Kidney epithelial cell (primary cell): ENCODE data around the gene BAMBI. TPM values are rescaled to one million over a fixed set of nuclear protein-coding genes. Genes with fewer than 3 reads are reported as not detected.

Experiments
- DNase-seq: peaks from one replicate; pipeline ENCODE4 v3.0.0-alpha.2; 2010; ENCODE audit warnings: low read depth
- H3K27me3 ChIP-seq: 2 replicates; pipeline ENCODE4 v1.6.0; 2011; ENCODE audit warnings: low read length; ENCODE audit not compliant: control insufficient read depth, insufficient read depth
- H3K36me3 ChIP-seq: 2 replicates; pipeline ENCODE4 v1.5.1; 2011; ENCODE audit warnings: low read length; ENCODE audit not compliant: control insufficient read depth, insufficient read depth
- H3K4me3 ChIP-seq: 2 replicates; pipeline ENCODE4 v1.5.1; 2011; ENCODE audit warnings: low read depth, mild to moderate bottlenecking, control low read depth, low read length
- CTCF ChIP-seq: IDR thresholded peaks from 2 replicates; pipeline ENCODE4 v1.5.1; 2011; ENCODE audit warnings: mild to moderate bottlenecking, moderate library complexity, low read length, control low read depth, inconsistent platforms; ENCODE audit not compliant: insufficient read depth, poor library complexity, severe bottlenecking
- total RNA-seq: library from RNA; depleted of rRNA; stranded (reverse); fragments of >200 nt; gene quantifications from 2 replicates; pipeline ENCODE4 v1.2.3, GENCODE V29; 2015

BAMBI gene
- total RNA-seq, 1 donor from 2014 or later, result 28.5 TPM

GRCh38 chr10:28714401-28715053 lies 37.2 kb downstream of the BAMBI start:
- no peak overlapping the region for H3K4me3 ChIP-seq
- no peak for DNase-seq
- TF ChIP-seq CTCF, result no peak
- H3K36me3 ChIP-seq, result no peaks in the 10 kb centered on the region
- no peaks in the 10 kb centered on the region for H3K27me3 ChIP-seq

GRCh38 chr10:28715246-28715645 lies 37.9 kb downstream of the BAMBI start:
- DNase-seq, result no peak
- H3K4me3 ChIP-seq, result no peak overlapping the region
- H3K27me3 ChIP-seq, result no peaks in the 10 kb centered on the region
- TF ChIP-seq CTCF, result no peak
- no peaks in the 10 kb centered on the region for H3K36me3 ChIP-seq

GRCh38 chr10:28715757-28716156 lies 38.4 kb downstream of the BAMBI start:
- no peak for DNase-seq
- TF ChIP-seq CTCF, result no peak
- Histone ChIP-seq H3K36me3 (no peaks in the 10 kb centered on the region), H3K4me3 (no peak overlapping the region), H3K27me3 (no peaks in the 10 kb centered on the region)

- TF ChIP-seq CTCF, result no peak
- Histone ChIP-seq H3K27me3 (no peaks in the 10 kb centered on the region), H3K36me3 (no peaks in the 10 kb centered on the region), H3K4me3 (no peak overlapping the region)
- no peak for DNase-seq
Observed at GRCh38 chr10:28716748-28717147, 39.4 kb downstream of the BAMBI start.

GRCh38 chr10:28717656-28718201 lies 40.4 kb downstream of the BAMBI start:
- no peak for DNase-seq
- no peak for TF ChIP-seq CTCF
- no peak overlapping the region for H3K4me3 ChIP-seq
- no peaks in the 10 kb centered on the region for H3K27me3 ChIP-seq
- no peaks in the 10 kb centered on the region for H3K36me3 ChIP-seq
